BLaER1 (cell line): ENCODE results near the gene HAPLN2.
A peak's percentile ranks its signal among the peaks of the same experiment; 100 is the strongest.

ENCODE experiments used
- H3K27ac ChIP-seq: shearing (Covaris generic); formaldehyde crosslinking; 2 replicates; pipeline ENCODE4 v1.8.1; 2022
- H3K27me3 ChIP-seq: shearing (Covaris generic); formaldehyde crosslinking; 2 replicates; pipeline ENCODE4 v1.8.1; 2022
- H3K36me3 ChIP-seq: shearing (Covaris generic); formaldehyde crosslinking; 2 replicates; pipeline ENCODE4 v1.8.1; 2022
- H3K4me1 ChIP-seq: shearing (Covaris generic); formaldehyde crosslinking; 2 replicates; pipeline ENCODE4 v1.8.1; 2022
- H3K4me2 ChIP-seq: shearing (Covaris generic); formaldehyde crosslinking; 2 replicates; pipeline ENCODE4 v1.8.1; 2022
- H3K4me3 ChIP-seq: shearing (Covaris generic); formaldehyde crosslinking; 2 replicates; pipeline ENCODE4 v1.8.1; 2022
- H3K9ac ChIP-seq: shearing (Covaris generic); formaldehyde crosslinking; 2 replicates; pipeline ENCODE4 v1.8.1; 2022
- H3K9me3 ChIP-seq: shearing (Covaris generic); formaldehyde crosslinking; 2 replicates; pipeline ENCODE4 v1.8.1; 2022
- H4K20me1 ChIP-seq: shearing (Covaris generic); formaldehyde crosslinking; 2 replicates; pipeline ENCODE4 v1.8.1; 2022
- Cebpa-rat ChIP-seq: shearing (Covaris generic); IDR thresholded peaks from 2 replicates; pipeline ENCODE4 v1.8.1; 2022

HAPLN2 gene

GRCh38 chr1:156652131-156652991 is 33.1 kb downstream of the HAPLN2 start:
- H3K4me2 ChIP-seq = no peak overlapping the region
- H3K27ac ChIP-seq = no peak overlapping the region
- peaks cover 100% of the 10 kb centered on the region for H3K27me3 ChIP-seq
- no peak overlapping the region for H3K4me3 ChIP-seq
- H3K9me3 ChIP-seq = no peaks in the 10 kb centered on the region
- no peak for TF ChIP-seq Cebpa-rat
- no peak overlapping the region for H3K9ac ChIP-seq
- H4K20me1 ChIP-seq = peaks cover 82% of the 10 kb centered on the region
- peaks cover 16% of the 10 kb centered on the region for H3K4me1 ChIP-seq
- H3K36me3 ChIP-seq = no peaks in the 10 kb centered on the region

- H3K27me3 ChIP-seq = peaks cover 100% of the 10 kb centered on the region
Measured at GRCh38 chr1:156652992-156653355, 33.8 kb downstream of the HAPLN2 start.

GRCh38 chr1:156654700-156655099 is 35.5 kb downstream of the HAPLN2 start:
- no peak overlapping the region for H3K9ac ChIP-seq
- H3K27ac ChIP-seq = no peak overlapping the region
- H3K4me1 ChIP-seq = peaks cover 26% of the 10 kb centered on the region
- no peak overlapping the region for H3K4me3 ChIP-seq
- H4K20me1 ChIP-seq = peaks cover 66% of the 10 kb centered on the region
- no peaks in the 10 kb centered on the region for H3K36me3 ChIP-seq
- no peak for TF ChIP-seq Cebpa-rat
- H3K4me2 ChIP-seq = no peak overlapping the region
- peaks cover 96% of the 10 kb centered on the region for H3K27me3 ChIP-seq
- H3K9me3 ChIP-seq = no peaks in the 10 kb centered on the region

More at GRCh38 chr1:156652992-156653355, 33.8 kb downstream of the HAPLN2 start:
- H3K4me2 ChIP-seq = no peak overlapping the region
- H3K27ac ChIP-seq = no peak overlapping the region
- TF ChIP-seq Cebpa-rat = no peak
- no peaks in the 10 kb centered on the region for H3K36me3 ChIP-seq
- no peak overlapping the region for H3K9ac ChIP-seq
- no peak overlapping the region for H3K4me3 ChIP-seq
- peaks cover 21% of the 10 kb centered on the region for H3K4me1 ChIP-seq
- H3K9me3 ChIP-seq = no peaks in the 10 kb centered on the region
- H4K20me1 ChIP-seq = peaks cover 76% of the 10 kb centered on the region

GRCh38 chr1:156655151-156655903 is 36.1 kb downstream of the HAPLN2 start:
- H3K9me3 ChIP-seq = no peaks in the 10 kb centered on the region
- peaks cover 66% of the 10 kb centered on the region for H4K20me1 ChIP-seq
- H3K4me2 ChIP-seq = no peak overlapping the region
- no peak overlapping the region for H3K9ac ChIP-seq
- H3K4me3 ChIP-seq = no peak overlapping the region
- H3K4me1 ChIP-seq = peaks cover 32% of the 10 kb centered on the region
- peaks cover 90% of the 10 kb centered on the region for H3K27me3 ChIP-seq
- no peaks in the 10 kb centered on the region for H3K36me3 ChIP-seq
- TF ChIP-seq Cebpa-rat = no peak
- no peak overlapping the region for H3K27ac ChIP-seq

- H3K36me3 ChIP-seq = no peaks in the 10 kb centered on the region
- H4K20me1 ChIP-seq = peaks cover 61% of the 10 kb centered on the region
- H3K9me3 ChIP-seq = no peaks in the 10 kb centered on the region
- H3K4me1 ChIP-seq = peaks cover 39% of the 10 kb centered on the region
- H3K9ac ChIP-seq = no peak overlapping the region
- no peak overlapping the region for H3K4me3 ChIP-seq
- no peak overlapping the region for H3K27ac ChIP-seq
- peaks cover 83% of the 10 kb centered on the region for H3K27me3 ChIP-seq
- TF ChIP-seq Cebpa-rat = no peak
- no peak overlapping the region for H3K4me2 ChIP-seq
Measured at GRCh38 chr1:156655904-156656516, 36.8 kb downstream of the HAPLN2 start.

- Histone ChIP-seq H3K9me3 (no peaks in the 10 kb centered on the region), H3K4me1 (peaks cover 49% of the 10 kb centered on the region), H3K36me3 (no peaks in the 10 kb centered on the region), H4K20me1 (peaks cover 52% of the 10 kb centered on the region), H3K4me3 (peak overlapping the region; percentile 36; the same call in 1 of the 2 replicates), H3K9ac (no peak overlapping the region), H3K27me3 (peaks cover 72% of the 10 kb centered on the region), H3K27ac (no peak overlapping the region), H3K4me2 (peak overlapping the region; percentile 76)
- no peak for TF ChIP-seq Cebpa-rat
Measured at GRCh38 chr1:156656806-156657740, 37.9 kb downstream of the HAPLN2 start.

GRCh38 chr1:156657741-156658319 is 38.6 kb downstream of the HAPLN2 start:
- no peak overlapping the region for H3K9ac ChIP-seq
- peaks cover 65% of the 10 kb centered on the region for H3K27me3 ChIP-seq
- H3K4me3 ChIP-seq = no peak overlapping the region
- no peaks in the 10 kb centered on the region for H3K36me3 ChIP-seq
- peaks cover 57% of the 10 kb centered on the region for H3K4me1 ChIP-seq
- H3K9me3 ChIP-seq = no peaks in the 10 kb centered on the region
- no peak for TF ChIP-seq Cebpa-rat
- peaks cover 45% of the 10 kb centered on the region for H4K20me1 ChIP-seq
- H3K4me2 ChIP-seq = peak overlapping the region; percentile 76
- no peak overlapping the region for H3K27ac ChIP-seq

- Histone ChIP-seq H3K4me2 (no peak overlapping the region; the same call in 1 of the 2 replicates), H3K36me3 (no peaks in the 10 kb centered on the region), H3K27ac (no peak overlapping the region), H3K4me3 (no peak overlapping the region), H3K27me3 (peaks cover 58% of the 10 kb centered on the region), H3K9ac (no peak overlapping the region), H3K4me1 (peaks cover 64% of the 10 kb centered on the region), H3K9me3 (no peaks in the 10 kb centered on the region), H4K20me1 (peaks cover 38% of the 10 kb centered on the region)
- TF ChIP-seq Cebpa-rat = no peak
Measured at GRCh38 chr1:156658496-156658895, 39.3 kb downstream of the HAPLN2 start.
